NAMALWA (cell line): ENCODE data around the gene REC114.
"Not testable (repeated sequence)": the region's sequence is repeated elsewhere in the genome, so short reads cannot be mapped to it uniquely, and the experiment has no call there.

Experiments
- DNase-seq: peaks from one replicate; pipeline ENCODE4 v3.0.0-alpha.2; 2015; ENCODE audit warnings: low spot score

The REC114 gene

GRCh38 chr15:73442968-73443367, at the start of gene REC114:
Gene REC114, plus strand, starts transcription at chr15:73443164. Its CDS starts 22 bp downstream, at chr15:73443186.
- no peak for DNase-seq

- DNase-seq = no peak
These were observed 49.6 kb upstream of the REC114 start for GRCh38 chr15:73393336-73393735.

DNA sequence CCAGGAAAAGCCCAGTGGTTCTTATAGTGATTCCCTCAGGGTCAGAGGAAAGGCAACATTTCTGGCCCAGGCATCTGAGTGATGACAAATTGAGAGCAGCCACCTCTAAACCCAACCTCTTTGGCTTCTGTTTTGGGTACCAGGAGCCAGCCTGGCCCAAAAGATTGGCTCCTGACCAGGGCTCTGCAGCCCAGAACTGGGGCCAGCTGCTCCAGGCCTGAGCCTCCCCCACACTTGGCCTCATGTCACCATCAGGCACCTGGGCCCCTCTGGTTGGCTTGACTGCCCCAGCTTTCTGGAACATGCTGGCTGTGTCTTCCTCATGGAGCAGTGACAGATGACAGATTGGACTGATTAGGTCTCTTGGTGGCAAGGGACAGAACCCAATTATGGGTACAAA, 48.2 kb upstream of the REC114 start:
- DNase-seq = no peak

GRCh38 chr15:73395671-73396070, 47.3 kb upstream of the REC114 start:
- DNase-seq = no peak

GRCh38 chr15:73397461-73397860, 45.5 kb upstream of the REC114 start:
- no peak for DNase-seq

GRCh38 chr15:73398861-73399260, 44.1 kb upstream of the REC114 start:
- DNase-seq = no peak

DNA sequence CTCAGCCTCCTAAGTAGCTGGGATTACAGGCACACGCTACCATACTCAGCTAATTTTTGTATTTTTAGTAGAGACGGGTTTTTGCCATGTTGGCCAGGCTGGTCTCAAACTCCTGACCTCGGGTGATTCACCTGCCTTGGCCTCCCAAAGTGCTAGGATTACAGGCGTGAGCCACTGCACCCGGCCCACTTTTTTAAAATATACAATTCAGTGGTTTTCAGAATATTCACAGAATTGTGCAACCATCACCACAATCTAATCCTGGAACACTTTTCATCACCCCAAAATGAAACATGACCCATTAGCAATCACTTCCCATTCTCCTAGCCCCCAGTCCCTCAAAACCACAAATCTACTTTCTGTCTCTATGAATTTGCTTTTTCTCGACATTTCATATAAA, 42.7 kb upstream of the REC114 start:
- DNase-seq = not testable (repeated sequence)

DNA sequence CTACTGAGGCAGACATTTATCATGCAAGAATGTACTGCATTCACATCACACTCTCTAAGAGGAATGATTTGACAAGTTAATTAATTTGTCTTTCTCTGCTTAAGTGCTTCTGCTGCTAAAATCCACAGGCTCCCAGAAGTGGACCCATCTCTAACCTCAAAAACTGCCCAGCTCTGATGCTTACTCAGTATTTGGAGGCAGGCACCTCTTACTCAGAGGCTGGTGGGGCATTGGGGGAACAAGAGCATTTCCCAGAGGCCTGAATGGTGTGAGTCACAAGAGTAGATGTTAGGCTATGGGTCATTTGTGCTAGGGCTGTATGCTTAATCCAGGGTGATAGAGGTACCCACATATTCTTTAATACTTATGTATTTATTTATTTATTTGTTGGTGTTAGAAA, 39.8 kb upstream of the REC114 start:
- DNase-seq = no peak

DNA sequence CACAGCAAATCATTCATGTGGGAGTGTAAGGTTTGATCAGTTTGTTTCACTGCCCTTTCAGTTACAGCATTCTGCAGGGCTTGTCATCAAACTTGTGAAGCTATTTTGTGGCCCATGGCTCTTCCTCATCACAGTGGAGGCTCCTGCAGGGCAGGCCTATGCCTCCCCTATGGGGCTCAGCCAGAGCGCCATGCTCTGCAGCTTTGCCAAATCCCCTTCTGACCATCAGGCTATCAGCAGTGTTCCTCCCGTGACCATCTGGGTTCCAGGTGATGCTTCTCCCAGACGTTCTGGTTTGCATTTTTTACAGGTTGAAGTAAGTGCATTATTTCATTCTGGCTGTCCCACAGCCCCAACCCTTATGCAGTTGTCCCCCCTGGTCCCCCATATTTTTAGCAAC, 28.1 kb upstream of the REC114 start:
- no peak for DNase-seq

DNA sequence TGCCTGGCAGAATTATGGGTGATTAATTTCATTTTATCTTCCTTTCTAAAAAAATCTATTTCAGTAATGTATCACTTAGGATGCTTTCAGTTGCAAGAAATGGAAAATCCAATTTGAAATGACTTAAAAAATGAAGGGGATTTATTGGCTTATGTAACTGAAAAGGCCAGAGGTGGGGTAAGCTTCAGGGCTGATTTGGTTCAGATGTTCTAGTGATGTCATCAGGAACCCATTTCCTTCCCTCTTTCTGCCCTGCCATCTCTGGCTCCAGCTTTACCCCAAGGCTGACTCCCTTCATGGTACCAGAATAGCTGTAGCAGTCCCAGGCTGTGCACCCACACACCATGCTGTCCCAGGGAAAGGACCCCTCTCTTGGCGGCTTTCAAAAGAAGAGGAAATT, 18.5 kb upstream of the REC114 start:
- no peak for DNase-seq

- no peak for DNase-seq
These were observed 17.5 kb upstream of the REC114 start for GRCh38 chr15:73425510-73425909.

GRCh38 chr15:73426323-73426994, 16.5 kb upstream of the REC114 start:
- no peak for DNase-seq

DNA sequence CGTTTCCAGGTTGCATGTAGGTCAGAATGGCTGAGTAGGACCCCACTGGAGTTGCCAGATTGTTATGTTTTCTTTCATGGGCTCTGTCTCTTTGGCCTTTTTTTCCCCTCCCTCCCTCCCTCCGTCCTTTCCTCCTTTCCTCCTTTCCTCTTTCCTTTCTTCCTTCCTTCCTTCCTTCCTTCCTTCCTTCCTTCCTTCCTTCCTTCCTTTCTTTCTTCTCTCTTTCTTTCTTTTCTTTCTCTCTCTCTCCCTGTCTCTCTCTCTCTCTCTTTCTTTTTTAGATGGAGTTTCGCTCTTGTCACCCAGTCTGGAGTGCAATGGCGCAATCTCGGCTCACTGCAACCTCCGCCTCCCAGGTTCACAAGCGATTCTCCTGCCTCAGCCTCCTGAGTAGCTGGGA, 11.6 kb upstream of the REC114 start:
- not testable (repeated sequence) for DNase-seq

DNA sequence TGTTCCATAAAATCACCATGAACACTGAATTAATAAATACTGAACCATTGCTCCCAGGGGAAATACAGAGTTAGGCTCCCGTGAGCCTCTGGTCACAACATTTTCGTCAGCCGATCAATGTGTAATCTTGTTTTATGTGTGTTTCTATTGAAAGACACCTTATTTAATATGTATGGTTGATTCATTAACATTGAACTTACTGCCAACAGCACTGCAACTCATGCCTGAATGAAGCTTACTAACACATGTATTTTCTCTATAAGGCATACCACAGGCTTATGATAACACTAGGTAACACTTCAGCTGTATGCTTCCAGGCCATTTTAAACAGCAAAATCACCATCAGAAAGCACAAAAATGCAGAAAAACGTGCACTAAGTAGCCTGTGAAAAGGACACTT, 9.1 kb upstream of the REC114 start:
- no peak for DNase-seq

GRCh38 chr15:73436613-73437012, 6.4 kb upstream of the REC114 start:
- no peak for DNase-seq

DNA sequence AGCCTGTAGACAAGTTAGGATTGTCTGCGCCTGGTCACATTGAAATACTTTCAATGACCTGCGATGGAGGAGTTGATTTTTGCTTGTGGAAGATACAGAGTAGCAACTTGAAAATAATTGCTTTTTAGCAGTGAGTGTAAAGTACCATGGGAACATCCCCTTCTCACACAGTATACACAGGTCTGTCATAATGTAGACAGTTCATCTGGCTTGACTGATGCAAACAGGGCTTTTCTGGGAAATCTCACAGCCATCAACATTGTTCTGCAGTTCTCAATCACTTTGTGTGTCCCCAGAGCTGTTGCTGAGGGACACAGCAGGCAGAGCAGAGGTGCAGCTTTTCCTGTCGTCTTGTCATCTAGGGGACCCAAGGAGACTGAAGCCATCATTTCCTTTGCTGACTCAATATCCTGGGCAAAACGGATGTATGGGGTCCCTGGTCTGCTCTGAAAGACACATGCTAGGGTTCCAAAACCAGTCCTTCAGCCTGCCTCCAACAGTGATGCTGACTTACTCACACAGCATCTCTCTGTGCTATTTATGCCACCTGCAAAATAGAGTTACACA, 5.3 kb upstream of the REC114 start:
- DNase-seq = no peak

- no peak for DNase-seq
These were observed 4.3 kb upstream of the REC114 start for GRCh38 chr15:73438651-73439050.

- DNase-seq = no peak
These were observed 2.4 kb upstream of the REC114 start for GRCh38 chr15:73440571-73440970.

DNA sequence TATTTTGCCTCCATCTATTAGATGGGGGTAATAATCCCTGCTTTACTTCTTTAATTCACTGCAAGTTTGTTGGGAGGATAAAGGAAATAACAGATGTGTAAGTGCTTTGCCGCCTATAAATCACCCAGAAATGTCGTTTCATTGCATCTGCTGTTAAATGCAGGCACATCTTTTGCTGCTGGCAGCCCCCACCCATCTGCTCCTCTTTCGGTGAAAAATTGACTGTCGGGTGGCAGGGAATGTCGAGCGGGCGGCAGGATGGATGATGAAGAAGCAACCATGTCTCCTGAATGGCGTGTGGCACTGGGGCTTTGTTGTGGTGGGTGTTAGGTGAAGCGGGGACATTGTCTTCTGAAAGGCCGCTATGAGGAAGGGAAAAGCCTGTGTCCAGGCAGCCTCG, 543 bp upstream of the REC114 start:
- DNase-seq = no peak

GRCh38 chr15:73447471-73447870, 4.5 kb downstream of the REC114 start:
- DNase-seq = not testable (repeated sequence)

DNA sequence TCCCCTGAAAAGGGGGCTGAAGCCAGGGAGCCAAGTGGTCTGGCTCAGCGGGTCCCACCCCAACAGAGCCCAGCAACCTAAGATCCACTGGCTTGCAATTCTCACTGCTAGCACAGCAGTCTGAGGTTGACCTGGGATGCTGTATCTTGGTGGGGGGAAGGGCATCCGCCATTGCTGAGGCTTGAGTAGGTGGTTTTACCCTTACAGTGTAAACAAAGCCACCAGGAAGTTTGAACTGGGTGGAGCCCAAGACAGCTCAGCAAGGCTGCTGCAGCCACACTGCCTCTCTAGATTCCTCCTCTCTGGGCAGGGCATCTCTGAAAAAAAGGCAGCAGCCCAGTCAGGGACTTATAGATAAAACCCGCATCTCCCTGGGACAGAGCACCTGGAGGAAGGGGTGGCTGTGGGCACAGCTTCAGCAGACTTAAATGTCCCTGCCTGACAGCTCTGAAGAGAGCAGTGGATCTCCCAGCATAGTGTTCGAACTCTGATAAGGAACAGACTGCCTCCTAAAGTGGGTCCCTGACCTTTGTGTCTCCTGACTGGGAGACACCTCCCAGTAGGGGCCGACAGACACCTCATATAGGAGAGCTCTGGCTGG, 5.3 kb downstream of the REC114 start:
- DNase-seq = not testable (repeated sequence)

DNA sequence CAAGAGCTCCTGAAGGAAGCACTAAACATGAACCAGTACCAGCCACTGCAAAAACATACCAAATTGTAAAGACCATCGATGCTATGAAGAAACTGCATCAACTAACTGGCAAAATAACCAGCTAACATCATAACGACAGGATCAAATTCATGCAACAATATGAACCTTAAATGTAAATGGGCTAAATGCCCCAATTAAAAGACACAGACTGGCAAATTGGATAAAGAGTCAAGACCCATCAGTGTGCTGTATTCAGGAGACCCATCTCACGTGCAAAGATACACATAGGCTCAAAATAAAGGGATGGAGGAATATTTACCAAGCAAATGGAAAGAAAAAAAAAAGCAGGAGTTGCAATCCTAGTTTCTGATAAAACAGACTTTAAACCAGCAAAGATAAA, 7.0 kb downstream of the REC114 start:
- not testable (repeated sequence) for DNase-seq

GRCh38 chr15:73454096-73454495, 11.1 kb downstream of the REC114 start:
- no peak for DNase-seq

DNA sequence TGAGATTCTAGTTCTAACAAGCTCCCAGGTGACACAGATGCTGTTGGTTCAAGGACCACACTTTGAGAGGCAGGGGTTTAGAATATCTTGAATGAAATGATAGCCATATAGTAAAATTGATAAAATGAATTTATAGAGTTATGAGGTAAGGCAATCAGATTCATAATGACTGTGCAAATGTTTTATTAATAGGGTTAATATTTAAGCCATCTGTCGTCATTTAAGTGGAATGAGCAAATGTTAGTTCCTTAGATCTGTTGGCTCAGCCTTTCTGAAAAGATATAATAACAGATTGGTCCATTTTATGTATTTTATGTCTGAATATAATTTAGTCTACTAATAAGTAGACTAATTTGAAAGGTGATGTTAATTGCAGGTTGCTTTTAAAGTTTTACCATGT, 12.9 kb downstream of the REC114 start:
- DNase-seq = no peak
